Neuronal stem cell (in vitro differentiated cells): ENCODE results near the gene GMCL2.

Source experiments
- DNase-seq: peaks from one replicate; pipeline ENCODE4 v3.0.0-alpha.2; 2013; ENCODE audit warnings: low spot score
- H2AFZ ChIP-seq: one replicate; pipeline ENCODE4 v1.6.1; 2013; ENCODE audit warnings: mild to moderate bottlenecking, low read length, inconsistent platforms
- H2AK5ac ChIP-seq: 2 replicates; pipeline ENCODE4 v1.6.1; 2013; ENCODE audit warnings: low read depth, mild to moderate bottlenecking, inconsistent platforms, low read length, moderate library complexity, mixed read lengths
- H2BK120ac ChIP-seq: 2 replicates; pipeline ENCODE4 v1.6.1; 2013; ENCODE audit warnings: low read depth, mild to moderate bottlenecking, inconsistent platforms, low read length, moderate library complexity, mixed read lengths
- H2BK12ac ChIP-seq: one replicate; pipeline ENCODE4 v1.6.1; 2013; ENCODE audit warnings: low read length, inconsistent platforms
- H2BK15ac ChIP-seq: 2 replicates; pipeline ENCODE4 v1.6.1; 2013; ENCODE audit warnings: mild to moderate bottlenecking, low read length, inconsistent platforms, mixed read lengths
- H2BK5ac ChIP-seq: one replicate; pipeline ENCODE4 v1.6.1; 2013; ENCODE audit warnings: inconsistent platforms, mild to moderate bottlenecking, low read length, moderate library complexity
- H3K14ac ChIP-seq: one replicate; pipeline ENCODE4 v1.6.1; 2013; ENCODE audit warnings: low read length, inconsistent platforms
- H3K18ac ChIP-seq: 2 replicates; pipeline ENCODE4 v1.6.1; 2013; ENCODE audit warnings: low read length, inconsistent platforms
- H3K23ac ChIP-seq: 2 replicates; pipeline ENCODE4 v1.6.1; 2013; ENCODE audit warnings: low read depth, mild to moderate bottlenecking, mixed read lengths, low read length, inconsistent platforms; ENCODE audit not compliant: poor library complexity
- H3K27ac ChIP-seq: replicated peaks from 3 replicates; pipeline ENCODE4 v1.5.1; 2013; ENCODE audit warnings: low read length, inconsistent platforms
- H3K27me3 ChIP-seq, 3 experiments: 2 replicates each; pipeline ENCODE4 v1.6.1; 2013; ENCODE audit warnings: low read length in 3 of 3, mild to moderate bottlenecking in 2 of 3, inconsistent platforms in 1 of 3, low read depth in 1 of 3, mixed read lengths in 1 of 3, moderate library complexity in 1 of 3; ENCODE audit not compliant: control insufficient read depth in 3 of 3, insufficient read depth in 3 of 3
- H3K36me3 ChIP-seq, 2 donors: replicated peaks in 1 of 2; 2 replicates each; pipeline ENCODE4 v1.6.1; 2013; ENCODE audit warnings: low read length in 2 of 2; ENCODE audit not compliant: control insufficient read depth in 2 of 2, insufficient read depth in 2 of 2
- H3K4ac ChIP-seq: 2 replicates; pipeline ENCODE4 v1.6.1; 2013; ENCODE audit warnings: inconsistent platforms, mild to moderate bottlenecking, low read length, moderate library complexity
- H3K4me1 ChIP-seq, 2 donors: 1 replicate in 1 of 2; 2 replicates in 1 of 2; pipeline ENCODE4 v1.6.1; 2013; ENCODE audit warnings: low read length in 2 of 2, low read depth in 1 of 2; ENCODE audit not compliant: control insufficient read depth in 2 of 2, insufficient read depth in 1 of 2
- H3K4me2 ChIP-seq: one replicate; pipeline ENCODE4 v1.6.1; 2013; ENCODE audit warnings: mild to moderate bottlenecking, low read length, inconsistent platforms; ENCODE audit not compliant: insufficient read depth, poor library complexity, severe bottlenecking
- H3K4me3 ChIP-seq, 2 donors: 2 replicates each; pipeline ENCODE4 v1.5.1; 2013; ENCODE audit warnings: low read length in 2 of 2, mild to moderate bottlenecking in 2 of 2, inconsistent platforms in 1 of 2, moderate library complexity in 1 of 2
- H3K79me1 ChIP-seq: one replicate; pipeline ENCODE4 v1.6.1; 2013; ENCODE audit warnings: low read depth, mild to moderate bottlenecking, inconsistent platforms, low read length, moderate library complexity
- H3K9ac ChIP-seq: one replicate; pipeline ENCODE4 v1.6.1; 2013; ENCODE audit warnings: mild to moderate bottlenecking, low read depth, low read length, inconsistent platforms; ENCODE audit not compliant: poor library complexity
- H3K9me3 ChIP-seq, 2 donors: replicated peaks in 1 of 2; 2 replicates each; pipeline versions ENCODE3 to v1.6.1; 2013; ENCODE audit warnings: low read length in 2 of 2, mild to moderate bottlenecking in 2 of 2, inconsistent platforms in 1 of 2, low read depth in 1 of 2, mixed read lengths in 1 of 2, moderate library complexity in 1 of 2; ENCODE audit not compliant: control insufficient read depth in 2 of 2, insufficient read depth in 1 of 2
- H4K8ac ChIP-seq: one replicate; pipeline ENCODE4 v1.6.1; 2013; ENCODE audit warnings: low read depth, mild to moderate bottlenecking, inconsistent platforms, low read length, moderate library complexity
- H4K91ac ChIP-seq: one replicate; pipeline ENCODE4 v1.6.1; 2013; ENCODE audit warnings: low read length, low read depth, mild to moderate bottlenecking, inconsistent platforms; ENCODE audit not compliant: poor library complexity
- WGBS, 2 donors: extraction: QIAGEN DNeasy Blood & Tissue Kit; methylation state at CpG; one replicate each; pipeline ENCODE4 v1.1.7; 2013; ENCODE audit warnings: missing lambda C conversion rate in 2 of 2, mixed read lengths in 1 of 2; ENCODE audit not compliant: insufficient read length in 2 of 2, insufficient replicate concordance in 1 of 2; ENCODE audit errors: extremely low coverage in 2 of 2; 5-methylcytosine and 5-hydroxymethylcytosine counted together

GMCL2 gene

DNA sequence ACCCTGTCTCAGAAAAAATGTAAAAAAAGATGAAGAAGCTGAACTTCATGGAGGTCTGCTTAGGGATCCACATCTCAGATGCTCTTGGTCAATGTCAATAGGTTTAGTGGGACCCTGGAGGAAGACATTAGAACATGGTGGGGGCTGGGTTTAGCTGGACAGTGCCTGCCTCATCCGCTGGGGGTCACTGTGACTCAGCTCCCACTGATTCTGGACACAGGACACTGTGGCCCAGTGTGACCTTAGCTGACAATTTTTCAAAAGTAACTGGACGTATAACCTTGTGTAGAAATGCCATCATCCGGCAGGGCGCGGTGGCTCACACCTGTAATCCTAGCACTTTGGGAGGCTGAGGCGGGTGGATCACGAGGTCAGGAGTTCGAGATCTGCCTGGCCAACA is 9.8 kb upstream of the GMCL2 start:
- H2AFZ ChIP-seq = no peak overlapping the region
- no peaks in the 10 kb centered on the region for H3K79me1 ChIP-seq
- no peak overlapping the region for H3K27ac ChIP-seq
- no peak overlapping the region for H2BK120ac ChIP-seq
- H3K9me3 ChIP-seq = peaks cover 0 to 4% of the 10 kb centered on the region in 2 donors
- H3K27me3 ChIP-seq = peaks cover 0 to 20% (median 0%) of the 10 kb centered on the region in 3 experiments
- WGBS, 2 donors = no CpG with 5 or more reads among the region's 8 CpGs
- no peak overlapping the region for H2AK5ac ChIP-seq
- H3K4me3 ChIP-seq = no peak overlapping the region
- peaks cover 3 to 9% of the 10 kb centered on the region in 2 donors for H3K4me1 ChIP-seq
- H3K18ac ChIP-seq = no peak overlapping the region
- no peak overlapping the region for H3K4ac ChIP-seq
- H3K23ac ChIP-seq = no peak overlapping the region
- H4K91ac ChIP-seq = no peak overlapping the region
- H4K8ac ChIP-seq = no peak overlapping the region
- no peaks in the 10 kb centered on the region for H3K36me3 ChIP-seq
- no peak for DNase-seq
- H2BK5ac ChIP-seq = no peak overlapping the region
- H3K4me2 ChIP-seq = no peak overlapping the region
- no peak overlapping the region for H3K14ac ChIP-seq
- H2BK12ac ChIP-seq = no peak overlapping the region
- no peak overlapping the region for H3K9ac ChIP-seq
- H2BK15ac ChIP-seq = no peak overlapping the region

DNA sequence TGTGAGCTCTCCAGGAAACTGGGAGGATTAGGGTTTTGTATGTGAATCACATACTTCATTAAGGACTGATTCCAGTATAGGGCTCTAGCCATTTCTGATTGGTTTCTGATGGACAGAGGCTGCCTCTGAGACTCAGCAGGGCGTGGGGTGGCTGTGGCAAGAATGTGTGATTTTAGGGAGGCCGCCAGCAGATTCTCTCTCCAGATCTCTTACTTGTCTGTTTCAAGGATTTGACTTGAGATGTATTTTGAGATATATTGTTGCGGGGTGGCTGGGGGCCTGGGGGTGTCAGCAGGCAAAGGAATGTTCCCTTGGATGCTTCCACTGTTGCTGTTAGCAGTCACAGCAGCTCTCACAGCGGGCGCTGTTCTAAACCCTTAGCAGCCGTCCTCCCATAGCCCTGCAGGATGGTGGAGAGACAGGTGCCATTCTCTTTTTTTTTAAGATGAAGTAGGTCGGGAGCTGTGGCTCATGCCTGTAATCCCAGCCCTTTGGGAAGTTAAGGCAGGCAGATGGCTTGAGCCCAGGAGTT is 9.2 kb upstream of the GMCL2 start:
- H3K4me2 ChIP-seq = peak overlapping the region; percentile 19
- H3K14ac ChIP-seq = no peak overlapping the region
- H3K36me3 ChIP-seq = no peaks in the 10 kb centered on the region
- H3K4ac ChIP-seq = no peak overlapping the region
- H2BK5ac ChIP-seq = no peak overlapping the region
- H3K4me3 ChIP-seq = no peak overlapping the region
- H2AFZ ChIP-seq = peak overlapping the region; percentile 70
- WGBS, 2 donors = no CpG with 5 or more reads among the region's 7 CpGs
- H3K27ac ChIP-seq = peak overlapping the region; percentile 32
- H3K9ac ChIP-seq = no peak overlapping the region
- H2AK5ac ChIP-seq = no peak overlapping the region
- H3K4me1 ChIP-seq = peaks cover 3 to 9% of the 10 kb centered on the region in 2 donors
- no peaks in the 10 kb centered on the region for H3K79me1 ChIP-seq
- peaks cover 0 to 20% (median 0%) of the 10 kb centered on the region in 3 experiments for H3K27me3 ChIP-seq
- no peak overlapping the region for H3K18ac ChIP-seq
- H4K8ac ChIP-seq = no peak overlapping the region
- no peak overlapping the region for H2BK15ac ChIP-seq
- H2BK120ac ChIP-seq = no peak overlapping the region
- H4K91ac ChIP-seq = no peak overlapping the region
- no peak for DNase-seq
- peaks cover 0 to 4% of the 10 kb centered on the region in 2 donors for H3K9me3 ChIP-seq
- H3K23ac ChIP-seq = no peak overlapping the region
- no peak overlapping the region for H2BK12ac ChIP-seq

DNA sequence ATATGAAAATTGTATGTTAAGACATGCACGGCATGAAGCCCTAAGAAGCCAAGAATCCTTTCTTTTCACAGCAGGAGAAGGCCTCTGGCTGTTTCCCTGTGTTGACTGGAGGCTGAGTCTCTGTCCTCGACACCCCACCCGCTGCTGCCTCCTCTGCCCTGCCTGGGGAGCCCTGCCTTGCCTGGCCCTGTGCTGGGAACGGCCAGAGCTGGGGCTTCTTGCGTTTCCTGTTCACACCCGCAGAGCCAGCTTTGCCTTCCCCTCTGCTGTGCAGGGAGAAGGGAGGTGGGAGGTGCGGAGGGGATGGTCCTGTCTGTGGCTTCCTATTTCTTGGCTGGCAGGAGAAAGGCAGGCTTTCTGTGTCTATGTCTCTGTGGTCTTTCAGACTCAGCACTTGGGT is 6.9 kb upstream of the GMCL2 start:
- H3K4ac ChIP-seq = peak overlapping the region; percentile 93
- no peaks in the 10 kb centered on the region for H3K36me3 ChIP-seq
- no peak overlapping the region for H4K8ac ChIP-seq
- H2BK120ac ChIP-seq = no peak overlapping the region
- peak overlapping the region; percentile 80 for H3K23ac ChIP-seq
- WGBS, 2 donors = no CpG with 5 or more reads among the region's 7 CpGs
- peak overlapping the region; percentile 71 for H2AK5ac ChIP-seq
- peak overlapping the region; percentile 85 for H2BK15ac ChIP-seq
- peaks cover 0 to 4% of the 10 kb centered on the region in 2 donors for H3K9me3 ChIP-seq
- no peak overlapping the region for H3K14ac ChIP-seq
- no peak overlapping the region for H3K4me2 ChIP-seq
- H3K18ac ChIP-seq = peak overlapping the region; percentile 87
- peaks cover 0 to 18% (median 0%) of the 10 kb centered on the region in 3 experiments for H3K27me3 ChIP-seq
- H3K27ac ChIP-seq = no peak overlapping the region
- no peak overlapping the region for H2BK12ac ChIP-seq
- no peak for DNase-seq
- H2BK5ac ChIP-seq = peak overlapping the region; percentile 75
- H3K4me3 ChIP-seq = no peak overlapping the region
- H4K91ac ChIP-seq = no peak overlapping the region
- no peaks in the 10 kb centered on the region for H3K79me1 ChIP-seq
- peak overlapping the region; percentile 72 for H2AFZ ChIP-seq
- H3K9ac ChIP-seq = no peak overlapping the region
- H3K4me1 ChIP-seq = peaks cover 3 to 9% of the 10 kb centered on the region in 2 donors

DNA sequence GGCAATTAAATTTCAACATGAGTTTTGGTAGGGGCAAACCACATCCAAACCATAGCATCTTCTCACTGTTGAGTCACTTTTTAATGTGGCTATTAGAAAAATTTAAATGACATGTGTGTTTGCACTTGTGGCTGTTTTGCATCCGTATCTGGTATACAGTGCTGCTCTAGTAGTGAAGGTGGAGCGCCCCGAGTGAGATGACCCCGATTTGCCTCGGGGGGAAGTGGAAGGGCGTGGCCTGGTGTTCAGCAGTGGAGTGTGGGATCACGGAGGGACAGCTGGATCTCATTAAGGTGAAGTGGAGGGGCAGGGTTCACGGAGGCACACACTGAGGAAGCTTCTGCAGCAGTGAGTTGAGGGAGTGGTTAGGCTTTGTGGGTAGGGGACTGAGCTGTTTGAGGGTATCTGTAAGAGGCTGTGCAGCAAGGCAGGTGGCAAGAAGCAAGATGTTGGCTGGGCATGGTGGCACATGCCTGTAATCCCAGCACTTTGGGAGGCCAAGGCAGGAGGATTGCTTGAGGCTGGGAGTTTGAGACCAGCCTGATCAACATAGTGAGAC is 6.2 kb upstream of the GMCL2 start:
- H3K23ac ChIP-seq = no peak overlapping the region
- no peak overlapping the region for H2AFZ ChIP-seq
- no peak overlapping the region for H2AK5ac ChIP-seq
- DNase-seq = no peak
- no peak overlapping the region for H4K8ac ChIP-seq
- H3K27me3 ChIP-seq = peaks cover 0 to 18% (median 0%) of the 10 kb centered on the region in 3 experiments
- H2BK12ac ChIP-seq = no peak overlapping the region
- H3K14ac ChIP-seq = no peak overlapping the region
- H3K4ac ChIP-seq = no peak overlapping the region
- H3K9ac ChIP-seq = no peak overlapping the region
- no peaks in the 10 kb centered on the region for H3K79me1 ChIP-seq
- H3K4me1 ChIP-seq = peaks cover 3 to 9% of the 10 kb centered on the region in 2 donors
- no peak overlapping the region for H3K4me2 ChIP-seq
- peaks cover 0 to 4% of the 10 kb centered on the region in 2 donors for H3K9me3 ChIP-seq
- H3K4me3 ChIP-seq = peak overlapping the region in 1 of 2 donors; percentile 31
- no peak overlapping the region for H4K91ac ChIP-seq
- H3K18ac ChIP-seq = no peak overlapping the region
- no CpG with 5 or more reads among the region's 8 CpGs for WGBS, 2 donors
- H3K36me3 ChIP-seq = no peaks in the 10 kb centered on the region
- no peak overlapping the region for H2BK120ac ChIP-seq
- H2BK5ac ChIP-seq = no peak overlapping the region
- H2BK15ac ChIP-seq = no peak overlapping the region
- no peak overlapping the region for H3K27ac ChIP-seq
